ENCODE measurements around the gene KIAA2012. TPM values are rescaled to one million over a fixed set of nuclear protein-coding genes. Genes with fewer than 3 reads are reported as not detected.
A peak's percentile ranks its signal among the peaks of the same experiment; 100 is the strongest.

KIAA2012 gene
- total RNA-seq, 1 donor from 2014 or later, result not detected

DNA sequence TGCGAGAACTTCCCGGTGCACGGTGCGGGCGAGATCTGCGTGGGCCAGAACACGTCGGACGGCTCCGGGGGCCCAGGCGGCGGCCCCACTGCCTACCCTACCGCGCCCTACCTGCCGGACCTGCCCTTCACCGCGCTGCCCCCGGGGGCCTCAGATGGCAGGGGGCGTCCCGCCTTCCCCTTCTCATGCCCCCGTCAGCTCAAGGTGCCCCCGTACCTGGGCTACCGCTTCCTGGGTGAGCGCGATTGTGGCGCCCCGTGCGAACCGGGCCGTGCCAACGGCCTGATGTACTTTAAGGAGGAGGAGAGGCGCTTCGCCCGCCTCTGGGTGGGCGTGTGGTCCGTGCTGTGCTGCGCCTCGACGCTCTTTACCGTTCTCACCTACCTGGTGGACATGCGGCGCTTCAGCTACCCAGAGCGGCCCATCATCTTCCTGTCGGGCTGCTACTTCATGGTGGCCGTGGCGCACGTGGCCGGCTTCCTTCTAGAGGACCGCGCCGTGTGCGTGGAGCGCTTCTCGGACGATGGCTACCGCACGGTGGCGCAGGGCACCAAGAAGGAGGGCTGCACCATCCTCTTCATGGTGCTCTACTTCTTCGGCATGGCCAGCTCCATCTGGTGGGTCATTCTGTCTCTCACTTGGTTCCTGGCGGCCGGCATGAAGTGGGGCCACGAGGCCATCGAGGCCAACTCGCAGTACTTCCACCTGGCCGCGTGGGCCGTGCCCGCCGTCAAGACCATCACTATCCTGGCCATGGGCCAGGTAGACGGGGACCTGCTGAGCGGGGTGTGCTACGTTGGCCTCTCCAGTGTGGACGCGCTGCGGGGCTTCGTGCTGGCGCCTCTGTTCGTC lies 37.7 kb upstream of the KIAA2012 start:
- DNase-seq (ENCODE audit: low read depth) (no peak), FAIRE-seq (no peak)
- Histone ChIP-seq H3K36me3 (ENCODE audit: control insufficient read depth, insufficient read depth, low read length) (no peaks in the 10 kb centered on the region), H3K27me3 (ENCODE audit: control insufficient read depth, insufficient read depth, low read length) (peaks cover 17% of the 10 kb centered on the region), H3K4me3 (ENCODE audit: low read depth, low read length) (peak overlapping the region; percentile 54)
- TF ChIP-seq, protein P1, sequence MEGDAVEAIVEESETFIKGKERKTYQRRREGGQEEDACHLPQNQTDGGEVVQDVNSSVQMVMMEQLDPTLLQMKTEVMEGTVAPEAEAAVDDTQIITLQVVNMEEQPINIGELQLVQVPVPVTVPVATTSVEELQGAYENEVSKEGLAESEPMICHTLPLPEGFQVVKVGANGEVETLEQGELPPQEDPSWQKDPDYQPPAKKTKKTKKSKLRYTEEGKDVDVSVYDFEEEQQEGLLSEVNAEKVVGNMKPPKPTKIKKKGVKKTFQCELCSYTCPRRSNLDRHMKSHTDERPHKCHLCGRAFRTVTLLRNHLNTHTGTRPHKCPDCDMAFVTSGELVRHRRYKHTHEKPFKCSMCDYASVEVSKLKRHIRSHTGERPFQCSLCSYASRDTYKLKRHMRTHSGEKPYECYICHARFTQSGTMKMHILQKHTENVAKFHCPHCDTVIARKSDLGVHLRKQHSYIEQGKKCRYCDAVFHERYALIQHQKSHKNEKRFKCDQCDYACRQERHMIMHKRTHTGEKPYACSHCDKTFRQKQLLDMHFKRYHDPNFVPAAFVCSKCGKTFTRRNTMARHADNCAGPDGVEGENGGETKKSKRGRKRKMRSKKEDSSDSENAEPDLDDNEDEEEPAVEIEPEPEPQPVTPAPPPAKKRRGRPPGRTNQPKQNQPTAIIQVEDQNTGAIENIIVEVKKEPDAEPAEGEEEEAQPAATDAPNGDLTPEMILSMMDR (IDR thresholded peaks at IDR 0.05; ENCODE audit: insufficient read depth, low read length, severe bottlenecking), result peak; percentile 27

DNA sequence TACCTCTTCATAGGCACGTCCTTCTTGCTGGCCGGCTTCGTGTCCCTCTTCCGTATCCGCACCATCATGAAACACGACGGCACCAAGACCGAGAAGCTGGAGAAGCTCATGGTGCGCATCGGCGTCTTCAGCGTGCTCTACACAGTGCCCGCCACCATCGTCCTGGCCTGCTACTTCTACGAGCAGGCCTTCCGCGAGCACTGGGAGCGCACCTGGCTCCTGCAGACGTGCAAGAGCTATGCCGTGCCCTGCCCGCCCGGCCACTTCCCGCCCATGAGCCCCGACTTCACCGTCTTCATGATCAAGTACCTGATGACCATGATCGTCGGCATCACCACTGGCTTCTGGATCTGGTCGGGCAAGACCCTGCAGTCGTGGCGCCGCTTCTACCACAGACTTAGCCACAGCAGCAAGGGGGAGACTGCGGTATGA lies 37.1 kb upstream of the KIAA2012 start:
- no peak overlapping the region for H3K4me3 ChIP-seq (ENCODE audit: low read depth, low read length)
- DNase-seq (ENCODE audit: low read depth), result no peak
- no peak for FAIRE-seq

DNA sequence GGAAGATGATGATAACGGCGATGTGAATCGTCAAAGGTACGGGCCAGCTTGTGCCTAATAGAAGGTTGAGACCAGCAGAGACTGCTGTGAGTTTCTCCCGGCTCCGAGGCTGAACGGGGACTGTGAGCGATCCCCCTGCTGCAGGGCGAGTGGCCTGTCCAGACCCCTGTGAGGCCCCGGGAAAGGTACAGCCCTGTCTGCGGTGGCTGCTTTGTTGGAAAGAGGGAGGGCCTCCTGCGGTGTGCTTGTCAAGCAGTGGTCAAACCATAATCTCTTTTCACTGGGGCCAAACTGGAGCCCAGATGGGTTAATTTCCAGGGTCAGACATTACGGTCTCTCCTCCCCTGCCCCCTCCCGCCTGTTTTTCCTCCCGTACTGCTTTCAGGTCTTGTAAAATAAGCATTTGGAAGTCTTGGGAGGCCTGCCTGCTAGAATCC lies 36.4 kb upstream of the KIAA2012 start:
- TF ChIP-seq, protein P1 (IDR thresholded peaks at IDR 0.05; ENCODE audit: insufficient read depth, low read length, severe bottlenecking), result no peak
- H3K4me3 ChIP-seq (ENCODE audit: low read depth, low read length), result no peak overlapping the region
- H3K36me3 ChIP-seq (ENCODE audit: control insufficient read depth, insufficient read depth, low read length), result no peaks in the 10 kb centered on the region
- H3K27me3 ChIP-seq (ENCODE audit: control insufficient read depth, insufficient read depth, low read length), result peaks cover 17% of the 10 kb centered on the region
- no peak for DNase-seq (ENCODE audit: low read depth)
- FAIRE-seq, result no peak

More for the DNA sequence above, 37.1 kb upstream of the KIAA2012 start:
- H3K36me3 ChIP-seq (ENCODE audit: control insufficient read depth, insufficient read depth, low read length), result no peaks in the 10 kb centered on the region
- TF ChIP-seq, protein P1 (IDR thresholded peaks at IDR 0.05; ENCODE audit: insufficient read depth, low read length, severe bottlenecking), result no peak
- H3K27me3 ChIP-seq (ENCODE audit: control insufficient read depth, insufficient read depth, low read length), result peaks cover 17% of the 10 kb centered on the region

DNA sequence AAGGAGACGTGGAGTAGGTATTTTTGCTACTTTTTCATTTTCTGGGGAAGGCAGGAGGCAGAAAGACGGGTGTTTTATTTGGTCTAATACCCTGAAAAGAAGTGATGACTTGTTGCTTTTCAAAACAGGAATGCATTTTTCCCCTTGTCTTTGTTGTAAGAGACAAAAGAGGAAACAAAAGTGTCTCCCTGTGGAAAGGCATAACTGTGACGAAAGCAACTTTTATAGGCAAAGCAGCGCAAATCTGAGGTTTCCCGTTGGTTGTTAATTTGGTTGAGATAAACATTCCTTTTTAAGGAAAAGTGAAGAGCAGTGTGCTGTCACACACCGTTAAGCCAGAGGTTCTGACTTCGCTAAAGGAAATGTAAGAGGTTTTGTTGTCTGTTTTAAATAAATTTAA lies 36.0 kb upstream of the KIAA2012 start:
- Histone ChIP-seq H3K36me3 (ENCODE audit: control insufficient read depth, insufficient read depth, low read length) (no peaks in the 10 kb centered on the region), H3K27me3 (ENCODE audit: control insufficient read depth, insufficient read depth, low read length) (peaks cover 15% of the 10 kb centered on the region), H3K4me3 (ENCODE audit: low read depth, low read length) (no peak overlapping the region)
- no peak for DNase-seq (ENCODE audit: low read depth)
- no peak for FAIRE-seq
- TF ChIP-seq, protein P1 (IDR thresholded peaks at IDR 0.05; ENCODE audit: insufficient read depth, low read length, severe bottlenecking), result no peak

DNA sequence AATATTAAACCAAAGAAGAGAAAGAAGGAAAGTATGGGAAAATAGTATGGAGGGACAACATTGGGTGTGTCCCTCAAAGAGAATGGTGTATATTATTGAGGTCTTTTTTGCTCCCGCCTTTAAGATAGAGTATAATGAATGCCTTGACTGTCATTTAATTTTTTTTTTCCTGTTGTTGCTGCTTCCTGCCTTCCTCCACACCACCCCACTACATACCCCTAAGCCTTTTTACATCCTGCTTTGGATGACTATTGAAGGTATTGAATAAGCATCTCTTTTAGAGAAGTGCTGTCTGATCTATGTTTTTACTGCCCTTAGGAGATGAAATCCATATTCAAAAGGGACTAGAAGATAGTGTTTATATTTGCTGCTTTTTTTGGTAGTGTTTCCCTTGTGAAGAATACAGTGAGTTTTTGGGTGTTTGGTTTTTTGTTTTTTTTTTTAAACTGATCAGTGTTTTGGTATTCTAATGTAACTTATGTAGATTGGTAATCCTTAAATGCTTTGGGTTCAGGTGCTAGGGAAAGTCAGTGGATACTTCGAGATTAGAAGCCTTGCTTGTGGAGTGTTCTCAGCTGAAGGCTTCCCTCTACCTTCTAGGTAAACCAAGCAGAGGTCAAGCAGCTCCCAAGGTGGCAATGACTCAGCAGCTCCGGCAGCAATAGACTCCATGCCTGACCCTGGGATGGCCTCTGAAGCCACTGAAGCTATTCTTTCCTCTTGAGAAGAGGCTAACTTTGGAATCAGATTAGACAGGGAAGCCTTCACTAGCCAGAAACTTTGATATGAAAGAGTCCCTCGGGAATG lies 34.4 kb upstream of the KIAA2012 start:
- Histone ChIP-seq H3K27me3 (ENCODE audit: control insufficient read depth, insufficient read depth, low read length) (peaks cover 11% of the 10 kb centered on the region), H3K4me3 (ENCODE audit: low read depth, low read length) (no peak overlapping the region), H3K36me3 (ENCODE audit: control insufficient read depth, insufficient read depth, low read length) (no peaks in the 10 kb centered on the region)
- DNase-seq (ENCODE audit: low read depth) (peak; percentile 34), FAIRE-seq (no peak)
- TF ChIP-seq, protein P1 (IDR thresholded peaks at IDR 0.05; ENCODE audit: insufficient read depth, low read length, severe bottlenecking), result no peak
